SU-DHL-6 (cell line): ENCODE data around the gene FGL2.
A peak's percentile ranks its signal among the peaks of the same experiment; 100 is the strongest.

Source experiments
- H2AFZ ChIP-seq: fragments of 200-600 bp; sonication (generic); 2 replicates; pipeline ENCODE4 v1.6.1; 2014; ENCODE audit warnings: low read depth, mild to moderate bottlenecking, moderate library complexity, mixed read lengths, antibody characterized with exemption, low read length; ENCODE audit not compliant: severe bottlenecking
- H3F3A ChIP-seq: fragments of 200-600 bp; shearing (Covaris generic); 2 replicates; pipeline ENCODE4 v1.6.0; 2016; ENCODE audit warnings: antibody characterized with exemption, mild to moderate bottlenecking; ENCODE audit not compliant: insufficient read depth
- H3K27ac ChIP-seq: fragments of 200-600 bp; sonication (generic); 2 replicates; pipeline ENCODE4 v1.5.1; 2016; ENCODE audit warnings: low read depth, mild to moderate bottlenecking, low read length, moderate library complexity, mixed read lengths
- H3K27me3 ChIP-seq: fragments of 200-600 bp; sonication (generic), shearing (Covaris generic); 2 replicates; pipeline ENCODE4 v1.6.0; 2014; ENCODE audit warnings: mild to moderate bottlenecking, low read length
- H3K36me3 ChIP-seq: fragments of 200-600 bp; sonication (generic); 2 replicates; pipeline ENCODE4 v1.6.1; 2014; ENCODE audit warnings: mild to moderate bottlenecking, low read length, mixed read lengths
- H3K4me2 ChIP-seq: fragments of 300-600, 200-600 bp; shearing (Covaris generic), sonication (generic); 2 replicates; pipeline ENCODE4 v1.6.0; 2014; ENCODE audit warnings: low read length, low read depth, mild to moderate bottlenecking; ENCODE audit not compliant: poor library complexity, severe bottlenecking
- H3K4me3 ChIP-seq: fragments of 200-600 bp; sonication (generic); 2 replicates; pipeline ENCODE4 v1.5.1; 2014; ENCODE audit warnings: antibody characterized with exemption, low read length, mild to moderate bottlenecking, mixed read lengths; ENCODE audit not compliant: insufficient read depth, poor library complexity, severe bottlenecking
- H3K79me2 ChIP-seq: fragments of 200-600 bp; sonication (generic); 2 replicates; pipeline ENCODE4 v1.6.1; 2014; ENCODE audit warnings: mild to moderate bottlenecking, low read length, moderate library complexity; ENCODE audit not compliant: insufficient read depth
- H3K9ac ChIP-seq: fragments of 200-600 bp; sonication (generic); 2 replicates; pipeline ENCODE4 v1.7.0; 2014; ENCODE audit warnings: mild to moderate bottlenecking, low read length
- H3K9me2 ChIP-seq: fragments of 200-600 bp; sonication (generic); replicated peaks from 2 replicates; pipeline ENCODE4 v1.6.1; 2014; ENCODE audit warnings: low read length; ENCODE audit not compliant: insufficient read depth
- H3K9me3 ChIP-seq: fragments of 200-600 bp; sonication (generic); 2 replicates; pipeline ENCODE4 v1.6.1; 2014; ENCODE audit warnings: low read length, mixed read lengths; ENCODE audit not compliant: insufficient read depth
- H4K20me1 ChIP-seq: fragments of 200-600 bp; sonication (generic); 2 replicates; pipeline ENCODE4 v1.6.1; 2014; ENCODE audit warnings: low read depth, mild to moderate bottlenecking, antibody characterized with exemption, low read length, moderate library complexity, mixed read lengths
- EZH2phosphoT487 ChIP-seq: fragments of 200-600 bp; sonication (generic), shearing (Covaris generic); conservative IDR thresholded peaks from 2 replicates; pipeline ENCODE4 v1.6.1; 2018; ENCODE audit warnings: mild to moderate bottlenecking, antibody characterized with exemption, low read length, moderate library complexity, mixed read lengths
- TF ChIP-seq, protein P1 (sequence below): fragments of 200-600 bp; sonication (generic); IDR thresholded peaks from one replicate; pipeline ENCODE4 v1.5.1; 2017; ENCODE audit warnings: antibody characterized with exemption, mild to moderate bottlenecking, low read length, moderate library complexity; ENCODE audit not compliant: insufficient read depth, poor library complexity, severe bottlenecking

FGL2 gene

DNA sequence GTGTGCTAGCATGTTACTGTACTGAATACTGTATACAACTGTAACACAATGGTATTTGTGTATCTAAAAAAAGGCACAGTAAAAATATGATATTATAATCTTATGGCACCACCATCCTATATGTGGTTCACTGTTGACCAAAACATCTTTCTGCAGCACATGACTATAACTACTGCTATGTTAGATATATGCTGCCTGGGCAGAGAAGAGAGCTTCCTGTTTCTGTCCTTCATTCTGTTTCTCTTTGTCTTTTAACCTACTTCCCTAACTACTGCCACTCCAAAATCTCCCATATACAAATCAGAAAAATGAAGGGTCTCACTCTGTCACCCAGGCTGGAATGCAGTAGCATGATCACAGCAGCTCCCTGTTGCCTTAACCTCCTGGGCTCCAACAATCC, 8.8 kb upstream of the FGL2 start:
- Histone ChIP-seq H3K4me2 (no peak overlapping the region), H3K79me2 (no peaks in the 10 kb centered on the region), H3K9ac (no peak overlapping the region), H4K20me1 (no peaks in the 10 kb centered on the region), H3K4me3 (no peak overlapping the region), H3K9me3 (peaks cover 18% of the 10 kb centered on the region; the same call in 1 of the 2 replicates), H3F3A (peaks cover 2% of the 10 kb centered on the region; the same call in 1 of the 2 replicates), H3K27ac (no peak overlapping the region), H3K36me3 (no peaks in the 10 kb centered on the region), H3K9me2 (no peaks in the 10 kb centered on the region), H2AFZ (no peak overlapping the region), H3K27me3 (no peaks in the 10 kb centered on the region)
- TF ChIP-seq EZH2phosphoT487 = no peak
- TF ChIP-seq, protein P1, sequence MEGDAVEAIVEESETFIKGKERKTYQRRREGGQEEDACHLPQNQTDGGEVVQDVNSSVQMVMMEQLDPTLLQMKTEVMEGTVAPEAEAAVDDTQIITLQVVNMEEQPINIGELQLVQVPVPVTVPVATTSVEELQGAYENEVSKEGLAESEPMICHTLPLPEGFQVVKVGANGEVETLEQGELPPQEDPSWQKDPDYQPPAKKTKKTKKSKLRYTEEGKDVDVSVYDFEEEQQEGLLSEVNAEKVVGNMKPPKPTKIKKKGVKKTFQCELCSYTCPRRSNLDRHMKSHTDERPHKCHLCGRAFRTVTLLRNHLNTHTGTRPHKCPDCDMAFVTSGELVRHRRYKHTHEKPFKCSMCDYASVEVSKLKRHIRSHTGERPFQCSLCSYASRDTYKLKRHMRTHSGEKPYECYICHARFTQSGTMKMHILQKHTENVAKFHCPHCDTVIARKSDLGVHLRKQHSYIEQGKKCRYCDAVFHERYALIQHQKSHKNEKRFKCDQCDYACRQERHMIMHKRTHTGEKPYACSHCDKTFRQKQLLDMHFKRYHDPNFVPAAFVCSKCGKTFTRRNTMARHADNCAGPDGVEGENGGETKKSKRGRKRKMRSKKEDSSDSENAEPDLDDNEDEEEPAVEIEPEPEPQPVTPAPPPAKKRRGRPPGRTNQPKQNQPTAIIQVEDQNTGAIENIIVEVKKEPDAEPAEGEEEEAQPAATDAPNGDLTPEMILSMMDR = no peak

DNA sequence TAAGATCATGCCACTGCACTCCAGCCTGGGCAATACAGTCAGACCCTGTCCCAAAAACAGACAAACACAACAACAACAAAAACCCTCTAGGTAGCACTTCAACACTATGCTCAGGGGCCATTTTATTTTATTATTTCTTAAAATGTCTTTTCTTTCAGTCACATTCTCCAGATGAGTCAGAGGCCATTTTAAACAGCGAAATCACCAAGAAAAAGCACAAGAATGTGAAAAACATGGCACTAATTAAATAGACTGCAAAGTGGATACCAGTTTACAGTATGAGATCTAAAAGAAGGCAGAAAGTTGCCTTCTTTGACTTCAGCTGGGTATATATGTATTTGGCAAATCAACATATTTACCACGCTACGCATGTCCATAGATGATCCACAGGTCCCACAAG, 6.1 kb upstream of the FGL2 start:
- TF ChIP-seq, protein P1 = no peak
- TF ChIP-seq EZH2phosphoT487 = no peak
- no peaks in the 10 kb centered on the region for H3K9me2 ChIP-seq
- H2AFZ ChIP-seq = peak overlapping the region; percentile 3
- H3K9ac ChIP-seq = no peak overlapping the region
- 0 out of 2 replicates have a peak overlapping the region, but pooled peaks have one; percentile 24 for H3K27ac ChIP-seq
- no peaks in the 10 kb centered on the region for H3K36me3 ChIP-seq
- H4K20me1 ChIP-seq = no peaks in the 10 kb centered on the region
- H3K9me3 ChIP-seq = peaks cover 18% of the 10 kb centered on the region; the same call in 1 of the 2 replicates
- no peak overlapping the region for H3K4me3 ChIP-seq
- no peaks in the 10 kb centered on the region for H3K27me3 ChIP-seq
- no peaks in the 10 kb centered on the region for H3K79me2 ChIP-seq
- H3F3A ChIP-seq = peaks cover 2% of the 10 kb centered on the region; the same call in 1 of the 2 replicates
- no peak overlapping the region for H3K4me2 ChIP-seq

DNA sequence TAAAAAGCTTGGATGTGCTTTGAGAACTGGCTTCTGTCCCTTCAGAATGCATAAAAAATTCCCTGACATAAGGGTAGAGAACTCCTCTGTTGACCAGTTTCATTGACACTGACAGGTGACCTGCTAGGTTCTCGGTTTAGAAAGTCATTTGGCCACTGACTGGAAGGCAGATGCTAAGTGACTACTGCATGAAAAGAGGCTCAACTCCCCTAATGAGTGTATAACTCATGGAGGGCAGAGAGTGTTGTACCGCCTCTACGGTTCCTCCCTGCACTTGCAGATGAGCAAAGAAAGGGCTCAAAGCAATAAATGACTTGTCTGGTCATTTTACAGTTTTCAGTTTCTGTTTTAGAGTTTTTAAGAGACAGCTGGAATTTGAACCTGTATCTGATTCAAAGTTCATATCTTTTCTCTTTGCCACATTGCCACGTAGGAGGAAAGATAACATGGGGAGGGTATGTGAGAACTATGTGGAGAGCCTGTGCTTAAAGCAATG, 2.9 kb upstream of the FGL2 start:
- Histone ChIP-seq H3K9me2 (no peaks in the 10 kb centered on the region), H3K9ac (no peak overlapping the region), H3K4me2 (no peak overlapping the region), H3K27ac (no peak overlapping the region), H3K4me3 (no peak overlapping the region), H2AFZ (no peak overlapping the region), H3K36me3 (no peaks in the 10 kb centered on the region), H3F3A (peaks cover 2% of the 10 kb centered on the region; the same call in 1 of the 2 replicates), H3K79me2 (no peaks in the 10 kb centered on the region), H3K27me3 (no peaks in the 10 kb centered on the region), H3K9me3 (no peaks in the 10 kb centered on the region), H4K20me1 (no peaks in the 10 kb centered on the region)
- TF ChIP-seq, protein P1 = no peak
- no peak for TF ChIP-seq EZH2phosphoT487
